HEK293 (cell line): ENCODE results near the gene SFSWAP.
"Not testable (repeated sequence)": the region's sequence is repeated elsewhere in the genome, so short reads cannot be mapped to it uniquely, and the experiment has no call there.

Experiments used
- CTCF ChIA-PET: fragments of 350-600 bp; formaldehyde crosslinking; extraction: SDS; loops from one replicate; lab custom pipeline; 2021; ENCODE audit warnings: antibody characterized with exemption; lab: Yijun Ruan, JAX
- POLR2A ChIA-PET: fragments of 300-600 bp; formaldehyde crosslinking; extraction: SDS; loops from one replicate; lab custom pipeline; 2020; ENCODE audit warnings: antibody characterized with exemption, inconsistent platforms; lab: Yijun Ruan, JAX
- H3K27ac ChIP-seq: fragments of 200-500 bp; sonication (Bioruptor generic); 2 replicates; pipeline ENCODE4 v1.5.1; 2014; ENCODE audit warnings: low read depth, low read length, control low read depth, inconsistent platforms; ENCODE audit errors: extremely low read depth
- H3K36me3 ChIP-seq, 2 experiments: fragments of 200-500 bp in 1 of 2; sonication (Bioruptor generic) in 1 of 2; 1 replicate in 1 of 2; 2 replicates in 1 of 2; pipeline ENCODE4 v1.5.1; 2014 to 2017; ENCODE audit warnings: inconsistent platforms in 2 of 2, low read length in 2 of 2; ENCODE audit not compliant: control insufficient read depth in 2 of 2, insufficient read depth in 1 of 2
- H3K4me1 ChIP-seq: fragments of 200-500 bp; sonication (Bioruptor generic); 2 replicates; pipeline ENCODE4 v1.5.1; 2014; ENCODE audit warnings: mild to moderate bottlenecking, low read length, inconsistent platforms; ENCODE audit not compliant: control insufficient read depth, insufficient read depth
- H3K4me3 ChIP-seq: 2 replicates; pipeline ENCODE4 v1.5.1; 2011; ENCODE audit warnings: low read depth, mild to moderate bottlenecking, control low read depth, low read length, moderate library complexity
- H3K9me3 ChIP-seq: fragments of 200-500 bp; sonication (Bioruptor generic); 2 replicates; pipeline ENCODE4 v1.5.1; 2014; ENCODE audit warnings: low read depth, low read length, inconsistent platforms; ENCODE audit not compliant: control insufficient read depth, insufficient read depth
- MEIS1 ChIP-seq: sonication (generic); formaldehyde crosslinking; IDR thresholded peaks from 2 replicates; pipeline ENCODE4 v1.8.1; 2022; ENCODE audit warnings: missing genetic modification reagents, mild to moderate bottlenecking, borderline replicate concordance
- RBAK ChIP-seq: fragments of 450-650 bp; formaldehyde crosslinking; IDR thresholded peaks from 2 replicates; pipeline ENCODE4 v1.5.1; 2016; ENCODE audit warnings: missing biosample characterization, missing genetic modification characterization
- SCRT2 ChIP-seq: fragments of 450-650 bp; formaldehyde crosslinking; IDR thresholded peaks from 2 replicates; pipeline ENCODE4 v1.5.1; 2016; ENCODE audit warnings: missing biosample characterization, missing genetic modification characterization
- WT1 ChIP-seq: fragments of 450-650 bp; formaldehyde crosslinking; IDR thresholded peaks from 2 replicates; pipeline ENCODE4 v1.5.1; 2016; ENCODE audit warnings: missing biosample characterization, missing genetic modification characterization
- ZFP3 ChIP-seq: fragments of 450-650 bp; formaldehyde crosslinking; IDR thresholded peaks from 2 replicates; pipeline ENCODE4 v1.5.1; 2016; ENCODE audit warnings: low read depth, missing biosample characterization, missing genetic modification characterization
- ZNF132 ChIP-seq: fragments of 450-650 bp; formaldehyde crosslinking; IDR thresholded peaks from 2 replicates; pipeline ENCODE4 v1.5.1; 2017; ENCODE audit warnings: missing biosample characterization, missing genetic modification characterization, borderline replicate concordance
- ZNF146 ChIP-seq: fragments of 450-650 bp; formaldehyde crosslinking; IDR thresholded peaks from 2 replicates; pipeline ENCODE4 v1.5.1; 2016; ENCODE audit warnings: missing biosample characterization, missing genetic modification characterization
- ZNF184 ChIP-seq: fragments of 450-650 bp; IDR thresholded peaks from 2 replicates; pipeline ENCODE4 v1.5.1; 2018; ENCODE audit warnings: missing biosample characterization, mild to moderate bottlenecking, missing genetic modification characterization
- ZNF248 ChIP-seq: fragments of 450-650 bp; formaldehyde crosslinking; IDR thresholded peaks from 2 replicates; pipeline ENCODE4 v1.5.1; 2017; ENCODE audit warnings: missing biosample characterization, missing genetic modification characterization
- ZNF529 ChIP-seq: fragments of 450-650 bp; formaldehyde crosslinking; IDR thresholded peaks from 2 replicates; pipeline ENCODE4 v1.5.1; 2017; ENCODE audit warnings: missing genetic modification characterization, missing biosample characterization; ENCODE audit not compliant: insufficient replicate concordance
- ZNF600 ChIP-seq: fragments of 450-650 bp; formaldehyde crosslinking; IDR thresholded peaks from 2 replicates; pipeline ENCODE4 v1.5.1; 2016; ENCODE audit warnings: missing biosample characterization, missing genetic modification characterization
- ZNF76 ChIP-seq: fragments of 450-650 bp; formaldehyde crosslinking; IDR thresholded peaks from 2 replicates; pipeline ENCODE4; 2016; ENCODE audit warnings: low read depth, missing biosample characterization, missing genetic modification characterization, borderline replicate concordance
- ZNF785 ChIP-seq: fragments of 450-650 bp; formaldehyde crosslinking; IDR thresholded peaks from 2 replicates; pipeline ENCODE4 v1.5.1; 2016; ENCODE audit warnings: missing biosample characterization, missing genetic modification characterization
- ZNF791 ChIP-seq: fragments of 450-650 bp; formaldehyde crosslinking; IDR thresholded peaks from 2 replicates; pipeline ENCODE4 v1.5.1; 2016; ENCODE audit warnings: missing biosample characterization, missing genetic modification characterization
- TF ChIP-seq, protein P1 (sequence below): fragments of 450-650 bp; IDR thresholded peaks from 2 replicates; pipeline ENCODE4 v1.5.1; 2018; ENCODE audit warnings: missing biosample characterization, missing genetic modification characterization

The SFSWAP gene

GRCh38 chr12:131803961-131804521, 93.2 kb downstream of the SFSWAP start (continued):
- TF ChIP-seq RBAK (tag by site-specific recombination) = no peak

DNA sequence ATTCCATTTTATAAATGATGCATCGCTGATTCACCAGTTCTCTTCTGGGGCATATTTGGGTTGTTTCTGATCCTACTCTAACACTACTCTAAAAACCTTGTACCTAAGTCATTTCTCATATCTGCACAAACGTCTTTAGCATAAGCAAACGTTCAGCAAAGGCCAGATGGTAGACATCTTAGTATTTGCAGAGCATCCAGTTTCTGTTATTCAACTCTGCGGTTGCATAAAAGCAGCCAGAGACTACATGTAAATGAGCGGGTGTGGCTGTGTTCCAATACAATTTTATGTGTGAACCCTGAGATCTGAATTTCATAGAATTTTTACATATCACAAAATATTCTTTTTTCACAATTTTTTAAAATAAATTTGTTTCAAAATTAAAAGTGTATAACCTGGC, 94.5 kb downstream of the SFSWAP start:
- ChIA-PET POLR2A (no interaction called here), CTCF (no interaction called here)
- H3K36me3 ChIP-seq = peaks cover 0 to 14% of the 10 kb centered on the region in 2 experiments; a peak in 2 of 3 replicates
- TF ChIP-seq WT1 (tag by site-specific recombination) = no peak
- H3K4me1 ChIP-seq = no peaks in the 10 kb centered on the region
- H3K4me3 ChIP-seq = no peak overlapping the region
- H3K9me3 ChIP-seq = no peaks in the 10 kb centered on the region
- no peak overlapping the region for H3K27ac ChIP-seq

- POLR2A ChIA-PET = no interaction called here
- Histone ChIP-seq H3K4me3 (no peak overlapping the region), H3K4me1 (no peaks in the 10 kb centered on the region), H3K9me3 (no peaks in the 10 kb centered on the region), H3K27ac (no peak overlapping the region), H3K36me3 (peaks cover 0 to 5% of the 10 kb centered on the region in 2 experiments; a peak in 2 of 3 replicates)
- no peak for TF ChIP-seq ZNF76 (tag by site-specific recombination)
- TF ChIP-seq WT1 (tag by site-specific recombination) = no peak
- no peak for TF ChIP-seq ZNF248 (tag by site-specific recombination)
- no peak for TF ChIP-seq ZFP3 (tag by site-specific recombination)
- CTCF ChIA-PET = no interaction called here
These were observed 95.8 kb downstream of the SFSWAP start for GRCh38 chr12:131806674-131807073.

DNA sequence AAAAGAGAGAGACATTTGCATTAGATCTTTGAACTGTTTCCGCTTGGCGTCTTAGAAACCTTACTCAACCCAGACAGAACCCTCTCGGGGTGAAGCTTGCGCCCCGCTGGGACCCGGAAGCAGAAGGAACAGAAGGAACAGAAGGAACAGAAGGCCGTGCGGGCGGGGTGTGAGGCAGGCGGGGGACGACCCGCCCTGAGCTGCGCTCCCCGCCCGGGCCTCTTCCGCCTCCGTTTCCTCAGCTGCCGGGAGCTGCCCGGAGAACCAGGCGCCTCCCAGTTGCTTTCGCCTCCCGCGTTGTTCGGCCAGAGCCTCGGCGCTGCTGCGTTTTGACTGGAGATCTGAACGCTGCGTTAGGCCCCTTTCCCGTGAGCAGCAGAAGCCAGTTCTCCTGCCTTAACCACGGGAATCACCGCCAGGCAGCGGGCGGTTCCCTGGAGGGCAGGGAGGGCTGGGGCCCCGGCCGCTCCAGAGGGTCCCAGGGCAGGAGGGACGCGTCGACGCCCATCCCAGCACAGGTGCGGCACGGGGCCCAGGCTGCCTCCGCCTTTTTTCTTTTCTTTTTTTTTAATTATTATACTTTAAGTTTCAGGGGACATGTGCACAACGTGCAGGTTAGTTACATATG, 98.0 kb downstream of the SFSWAP start:
- Histone ChIP-seq H3K4me3 (no peak overlapping the region), H3K36me3 (no peaks in the 10 kb centered on the region; a peak in 1 of 3 replicates), H3K4me1 (no peaks in the 10 kb centered on the region), H3K9me3 (no peaks in the 10 kb centered on the region), H3K27ac (no peak overlapping the region)
- CTCF ChIA-PET = no interaction called here
- TF ChIP-seq ZNF785 = no peak
- TF ChIP-seq ZNF529 = no peak
- no peak for TF ChIP-seq ZNF791
- no peak for TF ChIP-seq ZNF132 (tag by site-specific recombination)
- TF ChIP-seq, protein P1, sequence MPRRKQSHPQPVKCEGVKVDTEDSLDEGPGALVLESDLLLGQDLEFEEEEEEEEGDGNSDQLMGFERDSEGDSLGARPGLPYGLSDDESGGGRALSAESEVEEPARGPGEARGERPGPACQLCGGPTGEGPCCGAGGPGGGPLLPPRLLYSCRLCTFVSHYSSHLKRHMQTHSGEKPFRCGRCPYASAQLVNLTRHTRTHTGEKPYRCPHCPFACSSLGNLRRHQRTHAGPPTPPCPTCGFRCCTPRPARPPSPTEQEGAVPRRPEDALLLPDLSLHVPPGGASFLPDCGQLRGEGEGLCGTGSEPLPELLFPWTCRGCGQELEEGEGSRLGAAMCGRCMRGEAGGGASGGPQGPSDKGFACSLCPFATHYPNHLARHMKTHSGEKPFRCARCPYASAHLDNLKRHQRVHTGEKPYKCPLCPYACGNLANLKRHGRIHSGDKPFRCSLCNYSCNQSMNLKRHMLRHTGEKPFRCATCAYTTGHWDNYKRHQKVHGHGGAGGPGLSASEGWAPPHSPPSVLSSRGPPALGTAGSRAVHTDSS (tag by site-specific recombination) = no peak
- TF ChIP-seq MEIS1 (CRISPR knock-in tag) = no peak
- TF ChIP-seq ZNF600 (tag by site-specific recombination) = no peak
- POLR2A ChIA-PET = no interaction called here

GRCh38 chr12:131809476-131810254, 98.8 kb downstream of the SFSWAP start:
- H3K36me3 ChIP-seq, CTCF ChIA-PET, H3K4me1 ChIP-seq, H3K27ac ChIP-seq, H3K9me3 ChIP-seq, H3K4me3 ChIP-seq, POLR2A ChIA-PET: not testable (repeated sequence)
- peak; percentile 80 for TF ChIP-seq ZNF146 (tag by site-specific recombination)
- 0 out of 2 replicates have a peak, but pooled peaks have one; percentile 10 for TF ChIP-seq SCRT2 (tag by site-specific recombination)
- TF ChIP-seq ZNF184 (tag by site-specific recombination) = peak; percentile 40; the same call in 1 of the 2 replicates
